GM19452 (cell line): ENCODE data around the gene KNDC1.
"Not testable (repeated sequence)": the region's sequence is repeated elsewhere in the genome, so short reads cannot be mapped to it uniquely, and the experiment has no call there.

Source experiments
- ATAC-seq: cut with Tn5 transposase; IDR thresholded peaks from one replicate; pipeline ENCODE4 v1.9.1; 2021; ENCODE audit not compliant: unreplicated experiment

Gene KNDC1

GRCh38 chr10:133159950-133160825, at the start of gene KNDC1:
KNDC1 (plus strand) TSS chr10:133160219; CDS start chr10:133160468, 249 bp downstream.
- ATAC-seq: no peak

- ATAC-seq: no peak
Measured at GRCh38 chr10:133110609-133111275, 49.3 kb upstream of the KNDC1 start.

GRCh38 chr10:133111640-133112039, 48.4 kb upstream of the KNDC1 start:
- ATAC-seq: not testable (repeated sequence)

GRCh38 chr10:133113146-133113830, 46.7 kb upstream of the KNDC1 start:
- no peak for ATAC-seq

GRCh38 chr10:133113847-133114246, 46.2 kb upstream of the KNDC1 start:
- ATAC-seq: no peak

GRCh38 chr10:133114251-133114650, 45.8 kb upstream of the KNDC1 start:
- ATAC-seq: no peak

- no peak for ATAC-seq
Measured at GRCh38 chr10:133114726-133115452, 45.1 kb upstream of the KNDC1 start.

GRCh38 chr10:133115453-133115842, 44.6 kb upstream of the KNDC1 start:
- no peak for ATAC-seq

GRCh38 chr10:133115976-133116375, 44.0 kb upstream of the KNDC1 start:
- no peak for ATAC-seq

GRCh38 chr10:133116455-133116854, 43.6 kb upstream of the KNDC1 start:
- ATAC-seq: no peak

GRCh38 chr10:133117036-133117687, 42.9 kb upstream of the KNDC1 start:
- ATAC-seq: no peak

GRCh38 chr10:133117688-133118071, 42.3 kb upstream of the KNDC1 start:
- no peak for ATAC-seq

- ATAC-seq: no peak
Measured at GRCh38 chr10:133121479-133121878, 38.5 kb upstream of the KNDC1 start.

- no peak for ATAC-seq
Measured at GRCh38 chr10:133122171-133122935, 37.7 kb upstream of the KNDC1 start.

- no peak for ATAC-seq
Measured at GRCh38 chr10:133123050-133123745, 36.8 kb upstream of the KNDC1 start.

- ATAC-seq: no peak
Measured at GRCh38 chr10:133123746-133124356, 36.2 kb upstream of the KNDC1 start.

- ATAC-seq: no peak
Measured at GRCh38 chr10:133124357-133125211, 35.4 kb upstream of the KNDC1 start.

- no peak for ATAC-seq
Measured at GRCh38 chr10:133125901-133126300, 34.1 kb upstream of the KNDC1 start.
